Limb (tissue), 2 donors: Measurements from ENCODE around the gene ZNF19.
A peak's percentile ranks its signal among the peaks of the same experiment; 100 is the strongest.

Experiments
- DNase-seq, 2 donors: peaks; one replicate each; pipeline ENCODE4 v3.0.0-alpha.2; 2016; ENCODE audit errors: extremely low spot score in 2 of 2

Gene ZNF19

DNA sequence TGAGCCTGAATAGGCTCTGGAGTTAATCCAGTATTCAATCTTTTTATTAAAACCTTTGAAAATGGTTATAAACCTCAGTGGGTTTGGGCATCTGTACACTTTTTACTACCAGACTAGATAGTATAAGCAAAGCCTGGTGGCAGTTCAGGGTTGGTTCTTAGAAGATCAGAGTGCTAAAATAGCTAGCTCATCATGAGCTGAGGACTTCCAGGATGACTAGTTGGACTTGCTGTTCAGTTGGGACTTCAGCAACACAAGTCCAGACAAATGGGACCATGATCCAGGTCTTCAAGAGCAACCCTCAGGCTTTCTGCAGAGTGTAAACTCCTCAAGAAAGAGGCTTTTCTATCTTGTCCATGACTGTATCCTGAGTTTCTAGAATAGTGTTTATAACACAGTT, 1.2 kb upstream of the ZNF19 start:
- DNase-seq, result no peak

DNA sequence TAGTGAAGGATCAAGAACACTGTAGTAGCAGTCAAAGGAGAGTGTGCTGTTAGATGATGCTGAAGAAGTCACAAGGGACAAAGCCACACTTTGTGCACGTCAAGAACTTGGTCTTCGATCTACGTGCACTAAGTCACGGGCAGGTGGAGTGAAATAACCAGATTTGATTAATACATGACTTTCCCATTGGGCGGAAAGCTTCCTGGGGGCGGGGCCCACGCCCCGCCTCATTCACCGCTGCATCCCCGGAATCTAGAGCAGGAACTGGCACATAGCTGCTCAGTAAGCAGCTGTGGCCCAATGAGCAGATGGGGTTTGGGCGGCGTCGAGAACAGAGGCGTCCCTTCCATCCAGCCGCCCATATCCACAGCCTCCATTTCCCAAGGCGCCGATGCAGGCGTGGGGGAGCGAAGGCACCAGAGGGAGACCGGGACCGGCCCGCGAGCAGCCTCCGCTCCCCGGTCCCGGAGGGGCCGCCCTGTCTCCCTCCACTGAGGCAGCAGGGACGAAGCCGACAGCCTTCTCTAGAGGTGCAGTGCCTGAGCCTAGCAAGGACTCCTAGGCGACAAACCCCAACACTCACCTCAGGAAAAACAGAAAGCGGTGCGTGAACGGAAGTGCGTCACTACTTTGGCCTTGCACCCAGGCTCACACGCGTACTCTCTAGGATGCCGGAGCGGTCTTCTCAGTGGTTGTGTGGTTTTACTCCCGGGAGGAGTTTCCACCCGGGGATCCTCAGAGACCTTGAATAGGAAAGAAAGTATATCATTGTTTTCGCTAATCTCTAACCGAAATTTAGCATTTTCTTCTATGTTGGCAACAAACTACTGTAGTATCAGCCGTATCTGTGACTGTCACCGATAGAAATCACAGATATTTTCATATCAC, 4.9 kb downstream of the ZNF19 start:
- peak; percentile 88 to 90 for DNase-seq

DNA sequence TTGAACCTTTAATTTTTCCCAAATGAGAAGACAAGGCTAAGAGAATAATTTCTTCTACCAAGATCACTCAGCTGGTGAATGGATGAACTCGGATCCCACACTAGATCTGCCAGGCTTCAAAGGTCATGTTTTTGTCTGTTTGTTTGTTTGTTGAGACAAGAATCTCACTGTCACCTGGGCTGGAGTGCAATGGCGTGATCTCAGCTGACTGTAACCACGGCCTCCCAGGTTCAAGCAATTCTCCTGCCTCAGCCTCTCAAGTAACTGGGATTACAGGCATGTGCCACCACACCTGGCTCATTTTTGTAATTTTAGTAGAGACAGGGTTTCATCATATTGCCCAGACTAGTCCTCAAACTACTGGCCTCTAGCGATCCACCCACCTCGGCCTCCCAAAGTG, 6.6 kb downstream of the ZNF19 start:
- DNase-seq, result no peak

DNA sequence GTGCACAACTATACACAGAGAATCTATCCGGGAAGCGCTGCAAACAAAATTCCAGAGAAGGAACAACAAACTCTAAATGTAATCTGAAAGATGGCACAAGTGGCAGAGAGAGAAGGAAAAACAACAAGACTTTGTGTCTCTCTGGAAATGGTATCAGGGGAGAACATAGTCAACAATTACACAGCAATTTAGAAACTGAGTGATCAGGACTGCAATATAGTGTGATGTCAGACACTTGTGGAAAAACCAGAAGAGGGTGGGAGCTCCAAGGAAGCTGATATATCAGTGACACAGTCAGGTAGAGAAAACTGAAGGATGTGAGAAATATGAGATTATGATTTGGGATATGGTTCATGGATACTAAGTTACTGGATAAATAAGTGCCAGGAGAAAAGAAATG, 8.2 kb downstream of the ZNF19 start:
- no peak for DNase-seq

DNA sequence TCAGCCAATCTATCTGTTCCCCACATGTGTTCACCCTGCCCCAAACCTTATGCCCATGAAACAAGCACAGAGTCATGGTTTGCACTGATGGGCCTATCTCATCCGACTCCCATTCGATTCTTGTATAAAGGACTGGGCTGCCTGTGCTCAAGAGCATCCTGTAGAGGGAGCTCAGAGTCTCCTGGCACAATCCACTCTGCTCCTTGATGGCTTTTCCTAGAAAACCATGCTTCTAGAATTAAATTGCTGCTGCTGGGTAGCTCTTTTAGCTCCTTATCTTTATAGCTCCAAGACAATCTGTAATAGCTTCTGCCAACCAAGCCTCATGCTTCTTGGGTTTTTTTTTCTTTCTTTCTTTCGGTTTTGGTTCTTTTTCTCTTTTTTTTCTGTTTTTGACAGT, 9.7 kb downstream of the ZNF19 start:
- DNase-seq, result no peak

DNA sequence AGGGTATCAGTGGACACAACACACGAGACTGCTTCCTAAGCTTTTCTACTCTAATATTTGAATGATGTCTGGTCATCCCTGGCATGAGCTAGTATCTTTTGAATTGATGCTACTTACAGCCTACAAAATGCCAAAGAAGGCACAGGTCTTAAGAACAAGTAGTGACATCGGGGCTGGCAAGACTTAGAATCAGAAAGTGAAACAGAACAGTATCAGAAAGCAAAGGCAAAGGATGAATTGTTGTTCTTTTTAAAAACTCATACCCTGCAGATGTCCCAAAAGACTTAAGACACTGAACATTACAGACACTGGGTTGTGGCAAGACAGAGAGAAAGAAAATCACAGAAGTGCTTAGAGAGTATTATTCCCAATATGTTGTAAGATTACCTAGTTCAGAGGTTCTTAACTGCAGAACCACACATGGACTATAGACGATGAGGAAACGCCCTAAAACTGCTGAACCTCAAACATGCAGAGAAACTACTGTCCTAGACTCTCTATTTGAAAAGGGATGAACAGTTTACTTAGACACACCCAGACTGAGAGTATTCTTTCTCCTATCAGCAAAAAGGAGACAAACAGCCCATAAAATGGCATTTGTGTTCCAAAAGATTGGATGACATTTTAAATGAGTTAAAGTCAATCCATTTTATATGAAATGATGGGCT, 12.5 kb downstream of the ZNF19 start:
- DNase-seq, result no peak

DNA sequence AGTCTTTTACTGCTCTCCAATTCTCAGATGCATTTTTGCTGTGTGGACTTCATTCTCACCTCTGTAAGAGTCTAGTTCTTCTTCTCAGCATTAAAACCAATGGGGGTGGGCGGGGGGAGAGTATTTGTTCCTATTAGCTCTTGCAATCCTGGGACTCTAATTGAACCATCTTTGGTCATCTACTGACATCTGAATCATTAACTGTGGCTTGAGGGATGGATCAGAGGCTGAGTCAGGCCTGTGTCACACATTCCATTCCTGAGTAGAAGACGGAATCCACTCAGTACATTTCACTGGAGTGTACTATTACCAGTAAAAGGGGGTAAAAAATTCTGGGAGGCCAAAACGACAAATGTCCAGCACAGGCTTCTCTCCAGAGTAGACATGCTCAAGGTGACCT, 14.3 kb downstream of the ZNF19 start:
- no peak for DNase-seq

DNA sequence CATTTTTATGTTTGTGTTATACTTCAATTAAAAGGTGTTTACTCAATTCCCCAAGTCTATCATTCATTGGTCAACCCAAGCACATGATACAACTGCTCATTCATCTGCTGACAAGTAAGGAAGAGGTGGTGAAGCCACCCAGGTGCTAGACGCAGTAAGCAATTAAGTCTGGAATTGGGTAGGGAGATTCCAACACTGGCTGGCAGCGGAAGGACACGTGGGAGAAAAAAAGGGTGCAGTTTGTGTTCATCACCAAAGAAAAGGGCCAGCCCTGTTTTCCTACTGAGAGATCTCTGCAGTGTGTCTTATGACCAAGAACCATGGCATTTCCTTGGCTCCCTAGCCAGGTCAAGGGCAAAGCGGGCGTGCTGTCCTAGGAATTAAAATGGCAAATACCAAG, 15.2 kb downstream of the ZNF19 start:
- DNase-seq, result no peak

DNA sequence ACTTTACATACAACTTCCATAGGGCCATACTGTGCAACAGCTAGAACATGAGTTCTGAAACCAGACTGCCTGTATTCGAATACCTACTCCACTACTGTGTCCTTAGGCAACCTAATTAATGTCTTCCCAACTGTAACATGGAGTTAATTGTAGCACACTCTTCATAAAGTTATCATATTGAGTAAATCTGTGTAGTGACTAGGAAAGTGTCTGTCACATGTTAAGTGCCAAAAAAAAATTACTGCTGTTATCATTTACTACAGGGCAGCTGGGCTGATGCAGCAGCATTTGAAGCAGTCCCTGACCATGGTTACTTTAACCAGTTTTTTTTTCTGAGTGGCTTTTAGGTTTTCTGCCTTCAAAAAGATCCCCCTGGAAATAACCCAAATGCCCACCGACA, 16.2 kb downstream of the ZNF19 start:
- no peak for DNase-seq

DNA sequence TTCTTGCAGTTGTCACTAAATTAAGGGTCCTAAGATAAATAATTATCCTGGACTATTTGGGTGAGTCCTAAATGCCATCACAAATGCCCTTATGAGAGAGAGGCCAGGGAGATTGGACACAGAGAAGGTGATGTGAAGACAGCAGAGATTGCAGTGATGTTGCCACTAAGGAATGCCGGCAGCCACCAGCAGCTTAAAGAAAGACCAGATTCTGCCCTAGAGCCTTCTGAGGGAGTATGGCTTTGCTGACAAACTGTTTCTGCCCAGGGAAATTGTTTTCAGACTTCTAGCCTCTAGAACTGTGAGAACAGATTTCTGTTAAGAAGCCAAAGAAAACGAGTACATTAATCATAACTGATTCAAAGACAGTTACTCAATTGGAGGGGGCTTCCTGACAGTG, 17.1 kb downstream of the ZNF19 start:
- no peak for DNase-seq

DNA sequence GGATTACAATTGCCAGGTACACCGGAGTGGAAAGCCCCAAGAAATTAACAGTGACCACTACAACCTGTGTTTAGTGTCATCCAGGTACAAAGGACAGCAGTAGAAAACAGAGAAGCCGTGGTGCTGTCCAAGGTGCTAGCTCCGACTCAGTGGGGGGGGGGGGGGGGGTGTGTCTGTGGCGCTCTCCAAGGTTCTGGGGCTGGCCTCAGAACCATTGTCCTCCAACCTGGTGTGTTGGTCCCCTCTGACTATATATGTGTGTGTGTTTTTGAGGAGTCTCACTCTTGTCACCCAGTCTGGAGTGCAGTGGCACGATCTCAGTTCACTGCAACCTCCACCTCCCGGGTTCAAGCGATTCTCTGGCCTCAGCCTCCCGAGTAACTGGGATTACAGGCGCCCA, 21.3 kb downstream of the ZNF19 start:
- peak; percentile 23 to 74 for DNase-seq

DNA sequence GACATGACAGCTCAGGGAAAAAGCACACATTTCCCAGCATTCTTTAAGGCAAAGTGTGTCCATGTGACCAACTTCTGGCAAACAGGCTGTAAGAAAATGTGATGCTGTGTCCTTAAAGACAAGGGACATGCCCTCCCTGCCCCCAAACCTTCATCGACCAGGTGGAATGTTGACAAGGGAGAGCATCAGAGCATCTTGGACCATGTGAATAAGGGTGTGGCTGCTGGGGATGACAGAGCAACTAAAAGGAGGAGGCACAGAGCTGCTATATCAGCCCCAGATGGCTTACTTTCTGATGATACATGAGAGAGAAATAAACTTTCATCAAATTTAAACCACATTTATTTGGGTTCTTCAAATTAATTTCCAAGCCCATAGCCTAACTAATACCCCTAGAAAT, 24.9 kb downstream of the ZNF19 start:
- no peak for DNase-seq

DNA sequence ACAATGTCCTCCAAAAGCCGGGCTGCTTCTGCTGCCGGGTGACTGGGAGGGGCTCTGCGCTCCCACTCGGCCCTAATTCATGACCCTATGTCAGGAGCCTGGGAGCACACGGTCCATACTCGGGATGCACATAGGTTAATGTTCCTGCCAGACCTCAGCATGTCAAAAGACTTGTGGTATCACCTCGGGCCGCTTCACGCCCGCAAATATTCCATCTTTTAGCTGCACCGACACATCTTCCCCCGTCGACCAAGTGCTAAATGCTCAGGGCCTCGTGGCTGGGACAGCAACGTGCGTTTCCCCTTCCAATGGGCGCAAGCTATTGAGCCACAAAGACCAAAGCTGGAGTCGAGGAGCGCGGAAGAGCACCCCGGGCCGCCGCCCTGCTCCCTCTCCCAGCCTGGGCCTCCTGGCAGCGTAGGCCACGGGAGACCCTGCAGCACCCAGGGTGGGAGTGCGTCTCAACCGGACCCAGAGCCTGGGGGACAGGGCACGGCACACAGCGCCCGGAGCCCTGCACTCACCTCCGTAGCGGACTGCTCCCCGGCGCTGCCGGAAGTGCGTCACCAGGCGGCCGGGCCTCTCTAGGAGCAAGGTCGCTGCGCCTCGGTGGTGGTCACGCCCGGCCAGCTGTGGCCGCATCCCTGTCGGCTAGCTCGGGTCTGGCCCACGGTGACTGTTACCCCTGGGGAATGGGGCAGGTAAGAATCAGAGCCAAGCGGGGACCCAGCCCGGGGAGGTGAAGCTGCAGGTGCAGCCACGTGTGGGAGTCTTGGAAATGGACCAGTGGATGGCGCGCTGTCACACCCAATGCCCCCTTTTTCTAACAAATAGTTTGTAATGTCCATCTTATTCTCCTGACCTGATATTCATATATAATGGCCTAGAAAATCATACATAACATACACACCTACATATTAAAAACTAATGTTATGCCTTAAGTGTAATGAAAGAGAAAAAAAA, 27.2 kb downstream of the ZNF19 start, which contains the start of gene ZNF23:
Gene ZNF23 (minus strand): TSS at position 562 of the 963 bp plus-strand sequence. CDS start 5,451 bp downstream, outside the sequence.
- peak; percentile 72 to 92 for DNase-seq

DNA sequence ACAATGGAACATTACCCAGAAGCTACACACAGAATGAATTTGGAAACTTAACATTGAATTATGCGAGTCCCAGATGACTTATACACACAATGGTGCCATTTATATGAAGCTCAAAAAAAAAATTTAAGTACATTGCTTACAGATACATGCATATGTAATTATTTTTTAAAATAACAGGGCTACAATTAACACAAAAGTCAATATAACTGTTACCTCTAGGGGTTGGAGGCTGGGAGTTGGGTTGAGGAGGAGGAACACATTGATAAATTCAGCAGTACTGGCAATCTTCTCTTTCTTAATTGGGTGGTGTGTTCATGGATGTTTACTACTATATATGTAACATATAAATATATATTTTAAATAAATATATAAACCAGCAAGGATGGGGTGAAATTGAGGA, 28.2 kb downstream of the ZNF19 start:
- no peak for DNase-seq

DNA sequence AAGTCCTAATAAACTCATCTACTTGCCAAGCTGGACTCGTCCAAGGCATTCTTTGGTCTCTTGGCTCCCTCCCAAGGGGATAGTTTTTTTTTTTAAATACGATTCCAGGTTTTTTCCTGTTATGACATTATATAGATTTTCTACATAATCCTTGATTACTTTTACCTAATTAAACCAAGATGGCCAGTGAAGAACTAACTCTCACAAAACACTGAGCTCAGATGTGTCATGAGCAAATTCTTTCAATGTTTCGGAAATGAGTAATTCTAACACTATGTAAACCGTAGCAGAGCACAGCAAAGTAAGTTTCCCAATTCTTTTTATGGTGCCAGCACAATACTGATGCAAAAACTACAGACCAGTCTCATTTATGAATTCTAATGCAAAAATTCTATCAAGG, 28.9 kb downstream of the ZNF19 start:
- DNase-seq, result no peak

DNA sequence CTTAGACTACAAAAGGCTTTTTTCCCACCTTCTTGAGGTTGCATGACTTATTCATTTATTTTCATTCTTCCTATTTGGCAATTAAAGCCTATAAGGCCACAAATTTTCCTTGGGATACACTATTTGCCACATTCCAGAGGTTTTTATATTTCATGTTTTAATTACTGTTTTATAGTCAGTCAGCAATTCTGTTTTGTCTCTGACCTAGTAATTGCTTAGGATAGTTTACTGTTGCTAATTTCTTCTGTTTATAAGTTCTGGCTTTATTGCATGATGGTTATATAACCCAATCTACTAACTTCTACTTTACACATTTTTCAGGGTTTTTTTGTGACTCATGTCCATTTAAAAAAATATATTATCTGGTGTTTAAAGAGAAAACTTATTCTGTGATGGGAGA, 29.6 kb downstream of the ZNF19 start:
- DNase-seq, result no peak

DNA sequence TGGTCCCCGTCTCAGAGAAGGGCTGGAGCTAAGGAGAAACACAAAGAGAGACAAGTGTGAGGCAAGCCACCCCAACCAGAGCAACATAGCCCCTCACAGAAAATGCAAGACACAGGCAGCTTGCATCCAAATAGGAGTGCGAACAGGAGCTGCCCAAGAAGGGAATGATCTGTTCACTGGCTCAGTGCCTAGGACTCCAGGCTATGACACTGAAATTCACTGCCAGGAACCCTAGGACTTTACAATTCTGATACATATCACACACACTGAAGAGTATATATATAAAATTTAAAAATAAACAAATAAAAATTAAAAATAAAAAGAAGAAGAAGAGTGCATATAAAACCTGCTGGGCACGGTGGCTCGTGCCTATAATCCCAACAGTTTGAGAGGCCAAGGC, 32.3 kb downstream of the ZNF19 start:
- DNase-seq, result no peak

DNA sequence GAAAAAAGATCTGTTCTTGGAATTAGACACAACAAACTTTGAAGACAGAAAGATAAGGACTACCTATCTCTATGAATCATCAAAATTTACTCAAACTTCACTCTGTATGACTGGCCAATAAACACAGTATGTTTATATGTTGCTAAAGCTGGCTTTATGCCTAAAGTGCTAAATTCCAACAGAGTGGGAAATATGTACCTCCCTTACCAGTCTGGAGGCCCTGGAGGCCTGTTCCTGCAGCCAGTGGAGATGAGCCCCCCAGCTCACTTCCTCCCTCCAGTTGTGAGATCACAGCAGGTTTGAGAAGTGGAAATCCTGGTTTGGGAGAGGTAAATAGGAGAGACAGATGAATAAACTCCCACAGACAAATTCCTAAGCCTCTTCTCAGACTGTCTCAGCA, 36.1 kb downstream of the ZNF19 start:
- no peak for DNase-seq

DNA sequence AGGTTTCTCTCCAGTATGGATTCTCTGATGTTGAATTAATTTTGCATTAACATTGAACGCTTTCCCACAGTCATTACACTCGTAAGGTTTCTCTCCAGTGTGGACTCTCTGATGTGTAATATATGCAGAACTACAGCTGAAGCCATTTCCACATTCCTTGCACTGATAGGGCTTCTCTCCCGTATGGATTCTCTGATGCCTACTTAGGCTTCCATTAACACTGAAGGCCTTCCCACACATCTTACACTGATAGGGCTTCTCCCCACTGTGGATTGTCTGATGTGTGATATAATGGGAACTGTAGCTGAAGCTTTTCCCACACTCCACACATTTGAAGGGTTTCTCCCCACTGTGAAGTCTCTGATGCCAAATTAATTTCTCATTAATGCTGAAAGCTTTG, 40.1 kb downstream of the ZNF19 start:
- no peak for DNase-seq

DNA sequence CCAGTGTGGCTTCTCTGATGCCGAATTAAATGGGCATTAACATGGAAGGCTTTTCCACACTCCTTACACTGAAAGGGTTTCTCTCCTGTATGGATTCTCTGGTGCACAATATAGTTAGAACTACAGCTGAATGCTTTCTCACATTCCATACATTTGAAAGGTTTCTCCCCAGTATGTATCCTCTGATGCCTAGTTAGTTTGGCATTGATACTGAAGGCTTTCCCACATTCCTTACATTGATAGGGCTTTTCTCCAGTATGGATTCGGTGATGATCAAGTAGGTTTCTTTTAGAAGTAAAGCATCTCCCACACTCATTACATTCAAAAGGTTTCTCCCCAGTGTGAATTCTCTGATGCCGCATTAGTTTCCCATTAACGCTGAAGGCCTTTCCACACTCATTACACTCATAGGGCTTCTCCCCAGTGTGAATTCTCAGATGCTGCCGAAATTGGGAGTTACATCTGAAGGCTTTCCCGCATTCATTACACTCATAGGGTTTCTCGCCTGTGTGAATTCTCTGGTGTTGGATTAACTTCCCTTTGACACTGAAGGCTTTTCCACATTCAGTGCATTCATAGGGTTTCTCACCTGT, 40.8 kb downstream of the ZNF19 start:
- no peak for DNase-seq

DNA sequence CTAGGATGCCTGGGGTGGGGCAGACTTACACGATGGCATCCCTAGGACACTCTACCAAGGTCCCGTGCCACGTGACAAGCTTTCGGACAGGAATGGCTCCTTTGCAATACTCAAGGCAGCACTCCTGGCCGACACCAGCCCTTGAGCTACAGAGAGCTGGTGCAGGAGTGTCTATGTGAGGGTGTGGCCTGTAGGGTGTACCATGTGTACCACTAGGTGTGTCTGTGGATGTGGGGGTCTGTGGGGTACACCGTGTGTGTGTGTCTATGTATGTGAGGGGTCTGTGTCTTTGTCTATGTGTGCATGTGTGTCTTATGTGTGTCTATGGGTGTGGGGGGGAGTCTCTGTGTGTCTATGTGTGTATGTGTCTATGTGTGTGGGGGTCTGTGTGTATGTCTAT, 45.4 kb downstream of the ZNF19 start:
- DNase-seq, result no peak
